GM12891 (cell line): ENCODE measurements around the gene SYNPO2.
"Not testable (repeated sequence)": the region's sequence is repeated elsewhere in the genome, so short reads cannot be mapped to it uniquely, and the experiment has no call there.

ENCODE experiments used
- DNase-seq: peaks from one replicate; pipeline ENCODE4 v3.0.0; 2011; ENCODE audit warnings: low spot score; ENCODE audit not compliant: insufficient read length
- FAIRE-seq: peaks from 2 replicates; lab custom pipeline; 2011; peaks lifted over from hg19 to GRCh38; lab: Jason Lieb, UNC
- PAX5 ChIP-seq: IDR thresholded peaks from 2 replicates; pipeline ENCODE4 v1.6.1; 2011; ENCODE audit warnings: low read length, moderate library complexity, mild to moderate bottlenecking; ENCODE audit not compliant: insufficient read depth, severe bottlenecking
- POLR2A ChIP-seq: IDR thresholded peaks from 2 replicates; pipeline ENCODE4 v1.6.1; 2011; ENCODE audit warnings: low read depth, low read length, control low read depth
- POLR2AphosphoS5 ChIP-seq: IDR thresholded peaks from 2 replicates; pipeline ENCODE4 v1.6.1; 2011; ENCODE audit warnings: low read depth, low read length, control low read depth
- POU2F2 ChIP-seq: IDR thresholded peaks from 2 replicates; pipeline ENCODE4 v1.6.1; 2011; ENCODE audit warnings: low read depth, mild to moderate bottlenecking, control low read depth, low read length, moderate library complexity
- SPI1 ChIP-seq: IDR thresholded peaks from 2 replicates; pipeline ENCODE4 v1.6.1; 2011; ENCODE audit warnings: low read depth, low read length, control low read depth
- TAF1 ChIP-seq: IDR thresholded peaks from 2 replicates; pipeline ENCODE4 v1.6.1; 2011; ENCODE audit warnings: low read depth, low read length, control low read depth

SYNPO2 gene

GRCh38 chr4:119010909-119011606, 122.4 kb downstream of the SYNPO2 start:
- FAIRE-seq: no peak

GRCh38 chr4:119011607-119011988, 122.9 kb downstream of the SYNPO2 start:
- FAIRE-seq (no peak), DNase-seq (no peak)

More at GRCh38 chr4:119010909-119011606, 122.4 kb downstream of the SYNPO2 start:
- no peak for DNase-seq
- TF ChIP-seq PAX5 (no peak), SPI1 (no peak), POLR2AphosphoS5 (no peak), TAF1 (no peak), POU2F2 (no peak), POLR2A (no peak)

GRCh38 chr4:119014658-119015057, 126.0 kb downstream of the SYNPO2 start:
- FAIRE-seq (no peak), DNase-seq (no peak)
- no peak for TF ChIP-seq POLR2AphosphoS5
- no peak for TF ChIP-seq SPI1
- TF ChIP-seq POLR2A: no peak
- TF ChIP-seq PAX5: no peak
- no peak for TF ChIP-seq POU2F2
- TF ChIP-seq TAF1: no peak

More at GRCh38 chr4:119011607-119011988, 122.9 kb downstream of the SYNPO2 start:
- TF ChIP-seq POLR2AphosphoS5 (no peak), PAX5 (no peak), POU2F2 (no peak), SPI1 (no peak), TAF1 (no peak), POLR2A (no peak)

- no peak for FAIRE-seq
- TF ChIP-seq POU2F2 (no peak), PAX5 (no peak), TAF1 (no peak), POLR2AphosphoS5 (no peak), SPI1 (no peak), POLR2A (no peak)
- DNase-seq: no peak
Observed at GRCh38 chr4:119016636-119017035, 128.0 kb downstream of the SYNPO2 start.

- FAIRE-seq: no peak
- TF ChIP-seq TAF1 (no peak), PAX5 (no peak), SPI1 (no peak), POLR2A (no peak), POLR2AphosphoS5 (no peak), POU2F2 (no peak)
Observed at GRCh38 chr4:119017636-119018035, 129.0 kb downstream of the SYNPO2 start.

GRCh38 chr4:119020158-119020557, 131.5 kb downstream of the SYNPO2 start:
- FAIRE-seq: no peak
- DNase-seq: no peak
- TF ChIP-seq POU2F2 (no peak), POLR2A (no peak), TAF1 (no peak), POLR2AphosphoS5 (no peak), SPI1 (no peak), PAX5 (no peak)

More at GRCh38 chr4:119017636-119018035, 129.0 kb downstream of the SYNPO2 start:
- no peak for DNase-seq

GRCh38 chr4:119022520-119022919, 133.9 kb downstream of the SYNPO2 start:
- DNase-seq, FAIRE-seq: not testable (repeated sequence)

- DNase-seq (no peak), FAIRE-seq (no peak)
- no peak for TF ChIP-seq POU2F2
- no peak for TF ChIP-seq POLR2A
- TF ChIP-seq TAF1: no peak
- TF ChIP-seq SPI1: no peak
- TF ChIP-seq PAX5: no peak
- no peak for TF ChIP-seq POLR2AphosphoS5
Observed at GRCh38 chr4:119024102-119024501, 135.4 kb downstream of the SYNPO2 start.

GRCh38 chr4:119025420-119025819, 136.8 kb downstream of the SYNPO2 start:
- no peak for DNase-seq
- FAIRE-seq: no peak
- TF ChIP-seq POLR2AphosphoS5 (no peak), POU2F2 (no peak), PAX5 (no peak), SPI1 (no peak), TAF1 (no peak), POLR2A (no peak)

- DNase-seq (no peak), FAIRE-seq (no peak)
- TF ChIP-seq SPI1 (no peak), TAF1 (no peak), POLR2AphosphoS5 (no peak), POU2F2 (no peak), PAX5 (no peak), POLR2A (no peak)
Observed at GRCh38 chr4:119025916-119026661, 137.4 kb downstream of the SYNPO2 start.
